GM19193 (cell line): ENCODE results near the gene ADPRH.

ENCODE experiments used
- POLR2A ChIP-seq: IDR thresholded peaks from 4 replicates; pipeline ENCODE4 v1.6.1; 2011; ENCODE audit not compliant: insufficient read depth, insufficient read length; ENCODE audit errors: extremely low read depth

The ADPRH gene

DNA sequence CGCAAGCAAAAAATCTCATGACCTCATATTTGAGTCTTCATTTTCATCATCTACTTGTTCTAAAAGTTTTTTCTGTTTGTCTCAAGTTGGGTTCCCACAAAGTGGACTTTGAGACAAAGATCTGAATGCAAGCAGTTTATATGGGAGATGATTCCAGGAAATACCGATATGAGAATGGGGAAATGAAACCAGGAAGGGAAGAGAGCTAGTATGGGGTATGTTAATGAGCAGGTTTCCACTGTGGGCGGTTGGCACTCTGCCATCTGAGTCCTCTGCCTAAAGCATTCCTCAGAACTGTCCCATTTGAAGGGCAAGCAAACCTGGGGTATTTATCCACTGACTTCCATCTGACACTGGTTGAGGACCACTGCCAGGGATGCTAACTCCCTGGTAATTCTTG, 8.8 kb downstream of the ADPRH start:
- no peak for TF ChIP-seq POLR2A

DNA sequence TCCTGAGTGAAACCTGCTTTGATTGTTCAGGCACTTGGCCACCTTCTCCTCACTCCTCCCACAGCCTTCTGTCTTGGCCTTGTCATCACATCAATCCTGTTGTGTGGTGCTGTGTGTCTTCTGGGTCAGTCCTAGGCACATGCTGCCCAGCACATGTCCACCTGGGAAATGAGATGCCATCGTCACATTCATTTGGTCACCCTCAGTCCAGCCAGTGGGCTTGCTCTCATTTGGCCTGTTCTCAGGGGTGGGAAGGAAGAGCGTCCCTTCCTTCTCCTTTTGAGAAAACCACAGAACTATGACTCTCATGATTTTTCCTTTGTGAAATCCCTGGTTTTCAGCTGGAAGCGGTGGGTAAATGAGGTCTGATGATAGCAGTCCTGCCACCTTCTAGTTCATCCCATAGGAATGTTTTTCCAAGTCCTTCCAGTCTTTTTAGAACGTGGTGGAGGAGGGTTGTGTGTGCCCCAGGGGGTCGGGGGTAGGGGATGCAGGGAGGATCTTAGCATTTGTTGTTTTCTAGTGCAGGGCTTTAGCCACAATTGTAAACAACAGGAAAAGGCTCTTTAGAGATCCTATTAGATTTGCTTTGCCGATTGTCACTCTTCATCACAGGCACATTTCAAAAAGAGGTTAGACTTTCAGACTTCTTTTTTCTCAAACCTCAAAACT, 9.9 kb downstream of the ADPRH start:
- no peak for TF ChIP-seq POLR2A

DNA sequence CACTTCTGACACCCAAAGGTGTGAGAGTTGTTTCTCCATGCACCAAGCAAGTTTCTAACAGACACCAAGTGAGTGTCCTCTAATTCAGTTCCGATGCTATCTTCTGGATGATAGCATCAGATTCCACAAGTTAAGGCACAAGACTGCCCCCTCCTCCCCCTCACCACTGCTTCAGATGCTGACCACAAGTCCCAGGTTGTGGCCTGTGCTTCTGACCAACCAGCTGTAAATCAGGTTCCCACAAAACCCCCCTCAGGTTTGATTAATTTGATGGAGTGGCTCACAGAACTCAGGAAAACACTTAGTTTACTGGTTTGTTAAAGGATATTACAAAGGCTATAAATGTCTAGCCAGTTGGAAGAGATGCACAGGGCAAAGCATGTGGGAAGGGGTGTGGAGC, 11.4 kb downstream of the ADPRH start:
- no peak for TF ChIP-seq POLR2A

DNA sequence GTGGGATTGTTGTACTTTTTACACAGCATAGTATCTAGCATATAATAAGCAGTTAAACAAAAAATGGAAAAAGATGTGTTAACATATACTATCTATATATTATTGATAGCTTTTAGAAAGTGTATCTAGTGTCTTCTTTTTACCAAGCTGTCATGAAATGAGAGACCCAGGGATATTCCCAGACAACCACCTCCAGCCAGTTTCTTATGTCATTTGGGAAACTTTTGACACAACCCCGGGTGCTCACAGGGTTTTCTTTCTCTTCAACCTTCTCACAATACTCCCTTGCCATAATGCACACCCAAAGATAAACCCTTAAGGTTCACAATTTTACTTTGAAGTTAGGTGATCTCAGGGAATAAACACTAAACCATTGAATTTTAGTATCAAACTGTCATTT, 13.6 kb downstream of the ADPRH start:
- no peak for TF ChIP-seq POLR2A

DNA sequence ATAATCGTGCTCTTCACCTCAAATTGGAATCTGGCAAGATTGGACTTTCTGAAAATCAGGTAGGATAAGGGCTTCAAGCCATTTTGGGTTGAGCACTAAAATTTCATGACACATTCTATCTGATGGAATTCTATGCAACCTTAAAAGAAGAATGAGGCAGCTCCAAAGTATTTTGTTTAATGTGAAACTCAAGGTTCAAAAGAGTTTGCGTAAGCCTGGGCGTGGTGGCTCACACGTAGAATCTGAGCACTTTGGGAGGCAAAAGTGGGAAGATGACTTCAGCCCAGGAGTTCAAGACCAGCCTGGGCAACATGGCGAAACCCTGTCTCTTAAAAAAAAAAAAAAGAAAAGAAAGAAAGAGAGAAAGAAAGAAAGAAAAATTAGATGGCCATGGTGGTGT, 14.8 kb downstream of the ADPRH start:
- TF ChIP-seq POLR2A: no peak

DNA sequence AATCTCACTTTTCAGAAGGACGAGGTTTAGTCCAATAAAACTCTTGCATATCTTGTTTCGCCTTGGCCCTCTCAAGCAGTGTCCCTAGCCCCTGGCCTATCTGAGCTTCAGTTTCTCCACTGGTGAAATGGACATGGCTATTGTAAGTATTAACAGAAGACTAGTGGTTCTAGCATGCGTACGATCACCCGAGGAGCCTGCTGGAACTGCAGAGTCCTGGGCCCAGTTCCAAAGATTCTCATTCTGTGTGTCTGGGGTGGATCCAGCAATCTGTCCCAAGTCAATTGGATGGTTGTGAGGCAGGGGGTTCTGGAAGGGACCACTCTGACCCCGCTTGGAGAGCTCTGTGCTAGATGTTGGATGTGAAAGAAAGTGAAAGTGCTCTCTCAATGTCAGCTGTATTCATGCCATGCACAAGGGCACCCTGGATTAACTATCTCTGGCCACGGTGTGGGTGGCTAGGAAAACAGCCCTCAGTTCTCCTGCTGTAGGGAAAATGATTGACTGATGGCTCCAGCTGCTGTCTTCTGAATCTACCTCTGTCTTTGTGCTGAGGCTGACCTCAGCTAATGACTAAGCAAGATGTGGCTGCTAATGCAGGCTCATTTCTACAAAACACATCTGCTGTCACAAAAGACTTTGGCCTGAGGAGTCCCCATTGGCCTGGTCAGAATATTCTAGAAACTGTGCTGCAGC, 16.5 kb downstream of the ADPRH start:
- TF ChIP-seq POLR2A: peak; percentile 9

DNA sequence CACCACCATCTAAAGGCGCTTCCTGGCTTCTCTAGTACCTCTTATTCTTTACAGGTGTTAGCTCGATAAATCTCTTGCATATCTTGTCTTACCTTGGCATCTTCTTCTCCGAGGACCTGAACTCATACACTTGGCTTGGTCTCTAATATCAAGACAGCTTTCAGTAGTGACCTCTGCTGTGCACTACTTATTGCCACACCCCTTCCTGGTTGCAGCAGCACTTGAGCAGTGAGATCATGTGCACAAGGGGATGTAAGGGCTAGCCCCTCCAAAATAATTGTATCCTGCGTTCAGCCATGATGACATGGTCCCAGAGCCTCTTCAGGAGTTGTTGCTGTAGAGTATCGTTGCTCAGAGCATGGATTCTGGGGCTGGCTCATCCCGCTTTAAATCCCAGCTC, 17.1 kb downstream of the ADPRH start:
- no peak for TF ChIP-seq POLR2A

DNA sequence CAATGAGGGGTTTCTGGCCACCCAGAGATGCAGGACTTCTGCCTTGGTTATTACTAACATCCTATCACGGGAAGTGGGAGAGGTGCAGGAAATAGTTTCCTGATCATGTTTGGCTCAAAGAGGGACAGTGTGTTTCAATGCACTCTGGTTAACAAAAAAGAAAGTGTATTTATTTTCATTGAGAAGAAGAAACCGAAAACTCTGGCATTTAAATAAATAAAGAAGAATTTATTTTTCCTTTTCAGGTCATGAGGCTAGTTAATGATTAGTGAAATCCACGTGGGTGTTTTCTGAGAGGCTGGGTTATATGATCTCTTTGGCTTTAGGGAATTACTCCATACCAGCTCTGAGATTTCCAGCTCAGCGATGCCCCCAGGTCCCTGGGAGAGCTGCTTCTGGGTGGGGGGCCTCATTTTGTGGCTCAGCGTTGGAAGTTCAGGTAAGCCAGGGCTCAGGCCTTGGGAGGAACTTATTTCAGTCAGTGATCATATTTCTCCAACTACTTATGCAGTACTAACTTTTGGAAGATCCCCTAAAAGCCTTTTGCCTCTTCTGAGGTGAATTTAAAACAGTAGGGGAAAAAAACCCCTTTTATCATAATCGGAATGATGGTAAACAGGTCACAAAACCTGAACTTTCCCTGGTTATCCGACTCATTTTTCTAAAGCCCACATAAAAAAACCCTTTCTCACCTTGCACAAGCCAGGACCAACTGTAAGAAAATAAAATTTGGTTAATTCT, 18.4 kb downstream of the ADPRH start, which contains the start of gene PLA1A:
TSS of gene PLA1A (plus strand) at position 338 of the 741 bp plus-strand sequence. CDS start at position 367, 29 bp downstream.
- TF ChIP-seq POLR2A: peak; percentile 43

DNA sequence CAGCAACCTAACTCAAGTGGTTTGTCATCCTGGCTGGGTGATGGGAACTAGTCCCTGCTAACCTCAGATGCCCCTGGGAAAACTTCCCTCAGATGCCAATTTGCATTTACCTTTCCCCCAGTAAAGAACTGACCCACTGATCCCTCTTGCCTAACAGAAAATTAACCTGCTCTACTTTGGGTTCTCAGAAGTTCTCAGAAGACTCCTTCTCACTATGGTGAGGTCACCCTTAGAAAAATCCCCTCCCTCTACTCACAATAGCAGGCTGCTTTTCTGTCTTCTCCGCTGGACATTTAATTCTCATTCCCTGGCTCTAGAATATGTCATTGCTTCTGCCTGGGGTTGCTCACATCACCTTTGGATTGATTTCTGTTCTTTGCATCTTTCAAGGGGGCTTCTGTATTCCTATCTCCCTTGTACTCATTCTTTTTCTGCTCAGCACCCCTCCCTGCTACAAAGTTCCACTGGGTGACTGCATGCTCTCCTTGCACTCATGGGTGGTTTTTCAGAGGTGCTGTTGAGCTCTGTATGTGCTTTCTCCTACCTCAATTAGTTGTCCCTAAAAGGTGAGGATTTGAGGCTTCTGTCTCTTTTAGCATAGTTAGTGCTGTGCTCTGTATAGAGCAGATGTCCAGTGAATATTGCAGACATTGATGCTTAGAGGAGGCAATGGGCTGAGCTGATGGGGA, 19.3 kb downstream of the ADPRH start:
- no peak for TF ChIP-seq POLR2A

DNA sequence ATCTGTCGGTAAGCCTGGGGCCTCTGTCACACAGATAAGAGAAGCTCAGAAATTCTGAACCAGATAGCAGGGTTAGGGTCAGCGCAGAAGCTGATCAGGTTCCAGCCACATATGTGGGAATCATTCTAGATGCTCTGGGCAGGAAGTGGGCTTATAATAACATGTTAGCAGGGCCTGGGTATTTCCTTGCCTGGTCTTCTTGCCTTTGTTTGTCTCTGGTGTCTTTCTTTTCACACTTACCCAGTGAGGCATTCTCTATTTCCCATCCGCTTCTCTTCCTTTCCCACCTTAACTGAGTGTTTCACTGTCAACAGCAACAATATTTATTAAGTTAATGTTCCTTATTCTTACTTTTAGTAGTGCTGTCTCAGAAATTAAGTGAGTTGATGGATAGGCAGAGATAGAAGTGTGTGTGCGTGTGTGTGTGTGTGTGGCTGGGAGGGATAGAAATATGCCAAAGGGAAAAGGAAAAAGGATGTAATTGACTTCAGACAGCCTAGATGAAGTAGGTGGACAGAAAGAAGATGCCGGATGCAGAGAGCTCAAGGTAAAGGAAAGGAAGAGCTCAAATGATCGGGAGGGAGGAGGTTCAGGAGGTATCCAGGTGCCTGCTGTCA, 20.4 kb downstream of the ADPRH start:
- no peak for TF ChIP-seq POLR2A

DNA sequence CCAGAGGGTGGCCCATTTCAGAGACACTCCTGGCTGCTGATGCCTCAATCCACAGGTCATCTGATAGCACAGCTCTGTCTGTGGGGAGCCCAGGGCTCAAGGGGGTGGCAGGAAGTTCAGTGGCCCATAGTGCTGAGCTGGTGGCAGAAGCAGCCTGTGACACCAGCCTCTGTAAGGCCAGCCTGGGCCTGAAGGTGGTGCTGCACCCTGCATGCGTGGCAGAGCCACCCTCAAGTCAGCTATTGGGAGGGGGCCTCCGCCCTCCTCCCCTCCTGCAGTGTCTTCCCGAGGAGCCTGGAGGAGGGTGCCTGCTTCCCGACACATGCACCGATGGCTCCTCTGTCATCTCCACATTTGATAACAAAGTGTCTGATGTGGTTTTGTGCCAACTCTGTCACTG, 21.4 kb downstream of the ADPRH start:
- no peak for TF ChIP-seq POLR2A

DNA sequence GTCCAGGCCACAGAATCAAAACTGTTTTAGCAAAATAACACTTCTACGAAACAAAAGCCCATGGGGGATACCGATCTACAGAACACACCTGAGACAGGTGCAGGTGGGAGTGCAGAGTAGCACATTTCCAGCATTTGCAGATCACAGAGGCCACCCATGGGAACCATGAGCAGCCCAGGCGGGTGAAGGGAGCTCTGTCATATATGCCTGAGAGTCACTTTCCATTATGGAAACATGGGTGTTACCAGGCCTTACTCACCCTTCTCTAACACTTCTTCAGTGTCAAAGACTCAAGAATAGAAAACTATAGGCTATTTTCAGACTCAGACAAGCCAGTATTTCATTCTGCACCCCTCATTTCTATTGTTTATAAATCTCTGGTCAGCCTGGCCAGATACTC, 21.9 kb downstream of the ADPRH start:
- peak; percentile 25 for TF ChIP-seq POLR2A

DNA sequence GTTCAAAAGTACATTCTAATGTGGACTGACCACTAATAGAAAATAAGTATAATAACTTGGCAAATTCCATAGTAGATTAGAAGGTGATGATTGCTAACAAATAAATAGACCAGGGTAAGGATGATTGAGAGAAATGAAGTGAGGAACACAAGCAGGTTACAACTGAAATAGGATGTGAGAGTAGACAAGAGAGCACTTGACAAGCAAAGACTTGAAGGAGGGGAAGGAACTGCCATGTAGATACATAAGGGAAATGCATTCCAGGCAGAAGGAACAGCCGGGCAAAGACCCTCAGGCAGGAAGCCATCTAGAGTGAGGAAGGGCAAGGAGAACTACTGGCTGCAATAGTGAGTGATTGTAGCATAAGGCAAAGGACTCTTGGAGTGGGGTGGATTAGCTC, 23.4 kb downstream of the ADPRH start:
- TF ChIP-seq POLR2A: no peak

DNA sequence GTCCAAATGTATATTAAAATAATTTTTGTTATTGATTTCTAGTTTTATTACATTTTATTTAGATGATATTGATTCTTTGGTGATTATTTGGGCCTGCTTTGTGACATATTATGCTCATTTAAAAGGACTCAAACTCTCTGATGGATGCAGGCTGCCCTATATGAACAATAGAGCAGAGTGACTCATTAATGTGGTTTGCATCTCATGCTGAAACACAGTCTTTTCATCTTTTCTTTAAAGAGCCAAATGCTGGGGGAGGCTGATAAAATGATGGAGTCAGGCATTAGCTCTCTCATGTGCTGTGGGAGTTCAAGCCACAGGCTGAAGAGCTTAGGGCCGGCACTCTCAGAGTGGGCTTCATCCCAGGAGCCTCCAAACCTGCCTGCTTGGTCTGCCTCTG, 25.6 kb downstream of the ADPRH start:
- TF ChIP-seq POLR2A: no peak
